RPMI7951 (cell line): ENCODE data around the gene NCSTN. TPM values are rescaled to one million over a fixed set of nuclear protein-coding genes. Genes with fewer than 3 reads are reported as not detected.

Experiments used
- DNase-seq: peaks from one replicate; pipeline ENCODE4 v3.0.0-alpha.2; 2012; ENCODE audit warnings: low read depth
- total RNA-seq: library from RNA; depleted of rRNA; stranded (reverse); fragments of >200 nt; shearing (Covaris generic); gene quantifications from 2 replicates; pipeline ENCODE4 v1.2.3, GENCODE V29; 2014; rRNA removed

The NCSTN gene
- total RNA-seq, 1 experiment from 2014 or later, result 88.6 TPM

DNA sequence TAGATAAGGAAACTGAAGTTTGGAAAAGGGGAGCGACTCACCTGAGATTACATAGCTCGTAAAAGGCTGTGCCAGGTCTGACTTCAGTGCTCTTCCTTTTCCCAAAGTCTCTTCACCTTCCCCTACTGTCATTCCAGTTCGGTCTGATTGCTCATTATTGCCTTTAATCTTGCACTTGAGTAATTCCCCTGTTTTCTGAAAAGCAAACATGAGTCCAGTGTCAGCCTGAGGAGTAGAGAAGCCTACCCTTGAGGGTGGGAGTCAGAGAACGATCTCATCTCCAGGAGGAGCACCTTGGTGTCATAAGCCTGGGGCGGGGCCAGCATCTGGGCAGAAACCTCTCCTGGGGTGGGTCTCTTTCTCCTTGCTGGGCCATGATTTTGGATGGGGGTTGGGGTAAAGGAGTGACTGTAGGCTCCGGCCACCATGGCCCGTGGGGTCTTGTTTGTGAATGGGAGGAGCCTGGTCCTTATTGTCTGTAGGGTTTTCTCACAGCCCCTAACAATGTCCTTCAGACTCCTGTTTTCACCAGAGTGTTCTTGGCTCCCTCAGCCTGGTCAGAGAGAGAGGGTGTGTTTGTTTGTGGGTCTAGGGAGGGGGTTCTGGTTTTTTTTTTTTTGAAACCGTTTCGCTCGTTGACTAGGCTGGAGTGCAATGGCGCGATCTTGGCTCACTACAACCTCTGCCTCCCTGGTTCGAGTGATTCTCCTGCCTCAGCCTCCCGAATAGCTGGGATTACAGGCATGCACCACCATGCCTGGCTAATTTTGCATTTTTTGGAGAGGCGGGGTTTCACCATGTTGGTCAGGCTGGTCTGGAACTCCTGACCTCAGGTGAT is 63.2 kb downstream of the NCSTN start:
- DNase-seq, result no peak

DNA sequence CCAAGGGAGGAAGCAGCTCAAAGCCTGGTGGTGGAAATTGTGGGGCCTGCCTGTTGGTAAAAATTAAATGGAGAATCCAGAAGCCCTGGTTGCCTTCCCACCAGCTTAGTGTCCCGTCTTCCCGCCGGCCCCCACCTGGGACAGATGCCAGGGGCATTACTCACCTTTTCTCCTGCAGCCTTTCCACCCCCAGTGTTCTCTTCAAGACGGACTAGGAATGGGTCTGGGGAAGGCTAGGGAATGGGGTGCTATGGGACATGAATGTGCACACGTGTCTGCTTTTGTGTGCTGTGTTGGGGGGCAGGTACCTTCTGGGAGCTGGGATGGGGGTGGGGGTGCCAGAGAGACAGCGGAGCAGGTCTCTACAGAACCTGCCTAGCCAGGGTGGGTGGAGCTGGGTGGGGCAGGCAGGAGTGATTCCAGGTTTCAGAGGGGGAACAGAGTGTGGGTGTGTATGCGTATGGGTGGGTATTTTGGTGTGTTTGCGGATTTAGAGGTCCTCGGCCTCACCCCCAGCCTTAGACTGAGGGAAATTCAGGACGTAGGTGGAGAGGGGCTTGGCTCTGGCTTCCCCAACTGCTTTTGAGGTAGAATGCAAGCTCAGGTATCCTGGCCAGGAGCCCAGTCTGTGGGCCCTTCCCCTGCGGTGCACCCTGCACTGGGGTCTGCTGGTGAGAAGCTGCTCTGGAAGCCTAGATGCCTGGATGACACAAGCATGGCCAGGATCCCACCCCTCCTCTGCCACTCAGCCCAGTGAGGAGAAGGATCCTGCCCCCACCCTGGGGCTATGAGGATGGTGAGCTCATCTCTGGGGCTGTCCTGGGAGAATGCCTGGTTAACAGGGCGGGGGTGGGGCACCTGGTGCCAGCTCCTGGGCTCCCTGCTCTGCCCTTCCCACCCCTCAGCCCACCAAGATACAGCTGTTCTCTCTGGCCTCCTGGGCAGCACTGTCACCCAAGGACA is 64.9 kb downstream of the NCSTN start:
- DNase-seq, result no peak

Other genes with a start within 250 kb of the NCSTN start
- gene IGSF8, start 244.8 kb upstream of the NCSTN start, total RNA-seq, result 7.9 and 10.7 TPM in 2 replicates
- gene ATP1A2, start 227.6 kb upstream of the NCSTN start, total RNA-seq, result not detected in 2 replicates
- not detected in 2 replicates for gene ATP1A4, start 191.8 kb upstream of the NCSTN start, total RNA-seq
- gene CASQ1, start 152.8 kb upstream of the NCSTN start, total RNA-seq, result not detected in 2 replicates
- 107 and 111 TPM in 2 replicates for gene PEA15, start 138.0 kb upstream of the NCSTN start, total RNA-seq
- 28.4 and 31.4 TPM in 2 replicates for gene DCAF8, start 80.8 kb upstream of the NCSTN start, total RNA-seq
- 29.2 and 35.6 TPM in 2 replicates for gene PEX19, start 58.2 kb upstream of the NCSTN start, total RNA-seq
- gene COPA, start 133 bp upstream of the NCSTN start, total RNA-seq, result 127 and 140 TPM in 2 replicates
- not detected in 2 replicates for gene NHLH1, start 23.7 kb downstream of the NCSTN start, total RNA-seq
- 0.10 and 0.12 TPM in 2 replicates for gene VANGL2, start 57.2 kb downstream of the NCSTN start, total RNA-seq
- gene SLAMF6, start 179.9 kb downstream of the NCSTN start, total RNA-seq, result not detected in 2 replicates
- gene CD84, start 236.1 kb downstream of the NCSTN start, total RNA-seq, result not detected in 2 replicates